Activated gamma-delta T cell treated with anti-CD3 and anti-CD28 coated beads, Interleukin-2, amount 50 U/mL, for 16 hours (primary cell): ENCODE data around the gene VWA3A.
"Not testable (repeated sequence)": the region's sequence is repeated elsewhere in the genome, so short reads cannot be mapped to it uniquely, and the experiment has no call there.

Source experiments
- DNase-seq: peaks from one replicate; pipeline ENCODE4 v3.0.0-alpha.2; 2020; ENCODE audit warnings: low read depth

VWA3A gene

DNA sequence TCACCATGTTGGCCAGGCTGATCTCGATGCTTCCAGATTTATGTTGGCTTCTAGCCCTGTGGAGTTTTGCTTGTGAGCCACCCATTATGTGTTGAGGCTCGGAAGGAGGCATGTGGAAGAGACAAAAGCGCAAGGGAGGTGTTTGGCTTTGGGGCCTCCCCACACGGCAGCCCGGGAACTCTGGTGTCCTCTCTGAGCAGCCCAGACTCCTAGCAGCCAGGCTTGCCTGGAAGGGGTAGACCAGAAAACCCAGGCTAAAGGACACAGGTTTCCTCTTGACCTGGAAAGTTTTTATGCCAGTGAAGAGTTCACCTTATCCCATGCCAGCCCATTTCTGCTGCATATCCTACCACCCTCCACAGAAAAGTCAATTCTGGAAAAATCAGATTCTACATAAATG, 91.0 kb downstream of the VWA3A start:
- no peak for DNase-seq

DNA sequence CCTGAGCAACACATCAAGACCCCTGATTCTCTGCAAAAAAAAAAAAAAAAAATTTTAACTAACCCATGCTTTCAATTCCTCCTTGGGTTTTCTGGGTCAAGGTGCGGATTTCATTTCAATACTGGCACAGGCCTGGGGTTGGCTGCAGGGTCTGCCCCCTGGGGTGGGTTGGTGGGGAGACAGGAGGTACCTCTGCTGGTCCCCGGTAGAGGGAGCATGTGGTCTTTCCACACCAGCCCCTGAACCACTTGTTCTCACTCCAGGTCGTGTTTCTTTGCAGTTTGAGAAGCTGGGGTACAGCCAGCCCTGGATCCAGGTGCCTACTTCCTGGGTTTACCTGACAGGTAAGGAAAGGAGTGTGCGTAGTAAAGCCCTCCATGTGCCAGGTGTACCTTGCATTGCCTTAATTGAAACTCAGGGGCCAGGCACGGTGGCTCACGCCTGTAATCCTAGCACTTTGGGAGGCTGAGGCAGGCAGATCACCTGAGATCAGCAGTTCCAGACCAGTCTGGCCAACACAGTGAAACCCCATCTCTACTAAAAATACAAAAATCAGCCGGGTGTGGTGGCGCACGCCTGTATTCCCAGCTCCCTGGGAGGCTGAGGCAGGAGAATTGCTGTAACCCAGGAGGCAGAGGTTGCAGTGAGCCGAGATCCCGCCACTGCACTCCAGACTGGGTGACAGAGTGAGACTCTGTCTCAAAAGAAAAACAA, 91.7 kb downstream of the VWA3A start:
- DNase-seq = no peak

DNA sequence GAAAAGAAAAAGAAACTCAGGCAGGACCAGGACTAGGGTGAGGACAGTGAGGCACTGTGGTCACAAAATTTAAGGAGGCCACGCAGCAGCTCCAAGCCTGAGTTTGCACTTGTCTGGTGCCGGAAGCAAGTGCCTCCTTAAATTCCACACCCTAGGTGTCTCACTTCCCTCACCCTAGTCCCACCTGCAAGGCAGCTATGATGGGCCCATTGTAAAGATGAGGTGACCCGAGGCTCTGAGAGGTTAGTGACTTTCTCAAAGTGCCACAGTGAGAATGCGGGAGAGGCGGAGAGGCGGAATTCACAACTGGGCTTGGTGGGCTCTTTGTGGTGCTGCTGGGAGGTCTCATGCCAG, 92.3 kb downstream of the VWA3A start:
- DNase-seq = no peak

DNA sequence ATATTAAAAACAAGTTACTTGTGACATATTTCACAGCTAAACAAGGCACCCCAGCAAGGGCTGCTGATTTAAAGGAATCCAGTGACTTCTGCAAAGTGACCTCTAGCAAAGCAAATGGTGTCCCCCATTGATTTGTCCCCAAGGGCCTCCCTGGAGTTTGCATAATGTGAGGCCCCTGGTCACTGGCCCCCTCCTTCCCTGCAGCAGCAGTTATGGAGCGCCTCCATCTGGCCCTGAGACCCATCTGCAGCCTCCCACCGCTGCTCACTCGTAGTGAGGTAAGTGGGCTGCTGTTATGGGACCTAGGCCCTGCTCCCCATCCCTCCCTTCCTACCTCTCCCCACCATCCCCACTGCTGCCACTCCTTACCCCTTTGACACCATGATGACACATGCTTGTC, 94.2 kb downstream of the VWA3A start:
- DNase-seq = no peak

DNA sequence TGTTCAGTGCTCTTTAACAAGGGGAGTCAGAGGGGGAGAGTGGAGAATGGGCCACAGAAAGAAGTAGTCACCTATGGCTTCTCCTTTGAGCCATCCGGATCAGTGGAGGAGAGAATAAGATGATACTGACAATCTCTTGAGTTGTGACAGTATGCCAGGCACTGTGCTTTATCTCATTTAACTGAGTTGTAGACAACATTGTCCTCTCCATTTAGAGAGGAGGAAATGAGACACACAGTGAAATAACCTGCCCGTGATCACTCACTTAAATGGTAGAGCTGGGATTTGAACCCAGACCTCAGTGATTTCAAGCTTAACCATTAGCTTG, 95.9 kb downstream of the VWA3A start:
- no peak for DNase-seq

DNA sequence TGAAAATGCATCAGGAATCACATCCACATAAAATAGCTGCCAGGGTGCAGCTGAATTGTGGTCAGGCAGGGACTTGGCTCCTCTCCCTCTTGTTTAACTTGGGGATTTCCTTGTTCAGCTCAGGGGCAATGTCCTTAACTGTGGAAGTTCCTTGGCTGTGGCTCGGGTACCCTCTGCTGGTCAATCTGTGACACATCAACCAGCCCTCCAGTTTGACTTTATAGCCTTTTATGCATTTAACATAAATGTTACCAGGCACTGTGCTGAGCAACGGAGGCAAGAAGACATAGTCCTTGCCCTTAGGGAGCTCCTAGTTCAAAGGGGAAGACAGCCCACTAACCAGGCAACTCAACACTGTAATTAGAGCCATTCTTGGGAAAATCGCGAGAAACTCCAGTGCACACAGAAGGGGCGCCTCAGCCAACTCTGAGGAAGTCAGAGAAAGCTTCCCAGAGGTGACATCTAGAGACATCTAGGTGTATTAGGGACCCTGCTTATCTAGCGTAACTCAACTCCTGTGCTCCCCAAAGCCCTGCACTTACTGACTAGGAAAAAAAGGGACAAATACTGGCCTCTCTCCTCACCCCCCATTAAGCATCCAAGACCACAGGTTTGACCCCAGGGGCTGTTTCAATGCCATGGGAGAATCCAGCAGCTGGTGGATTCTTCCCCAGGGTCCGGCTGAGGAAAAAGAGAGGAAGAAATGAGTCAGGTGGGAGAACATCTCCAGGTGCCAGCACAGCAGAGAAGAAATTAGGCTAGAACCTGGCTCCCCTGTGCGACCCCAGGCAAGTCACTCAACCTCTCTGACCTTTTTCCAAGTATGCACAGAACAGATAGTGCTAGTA, 96.5 kb downstream of the VWA3A start:
- peak; percentile 36 for DNase-seq

DNA sequence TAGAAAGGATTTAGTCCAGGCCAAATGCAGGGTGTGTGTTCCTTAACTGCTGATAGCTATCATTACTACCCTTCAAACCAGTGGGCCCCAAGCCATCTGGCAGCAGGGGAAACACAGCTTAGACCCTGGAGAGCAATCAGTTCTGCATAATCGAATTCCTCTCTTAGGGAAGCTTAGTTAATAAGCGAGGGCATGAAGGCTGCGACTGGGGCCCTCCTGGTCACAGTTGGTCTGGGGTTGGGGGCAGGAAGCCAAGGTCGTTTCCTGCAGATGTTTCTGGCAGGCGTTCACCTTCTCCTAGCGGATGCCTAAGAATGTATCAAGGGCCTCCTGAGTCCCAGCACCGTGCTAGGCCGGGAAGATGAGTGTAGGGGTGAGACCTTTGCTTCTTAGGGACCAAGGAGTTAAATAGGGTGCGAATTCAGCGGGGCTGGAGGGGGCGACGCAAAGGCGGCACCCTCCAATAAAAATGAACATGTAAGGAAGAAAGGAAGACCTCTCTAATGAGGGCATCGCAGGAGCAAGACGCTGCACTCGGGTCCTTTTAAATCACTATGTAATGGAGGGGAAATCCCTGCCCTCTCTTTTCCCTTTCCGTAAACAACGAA, 97.2 kb downstream of the VWA3A start:
- no peak for DNase-seq

DNA sequence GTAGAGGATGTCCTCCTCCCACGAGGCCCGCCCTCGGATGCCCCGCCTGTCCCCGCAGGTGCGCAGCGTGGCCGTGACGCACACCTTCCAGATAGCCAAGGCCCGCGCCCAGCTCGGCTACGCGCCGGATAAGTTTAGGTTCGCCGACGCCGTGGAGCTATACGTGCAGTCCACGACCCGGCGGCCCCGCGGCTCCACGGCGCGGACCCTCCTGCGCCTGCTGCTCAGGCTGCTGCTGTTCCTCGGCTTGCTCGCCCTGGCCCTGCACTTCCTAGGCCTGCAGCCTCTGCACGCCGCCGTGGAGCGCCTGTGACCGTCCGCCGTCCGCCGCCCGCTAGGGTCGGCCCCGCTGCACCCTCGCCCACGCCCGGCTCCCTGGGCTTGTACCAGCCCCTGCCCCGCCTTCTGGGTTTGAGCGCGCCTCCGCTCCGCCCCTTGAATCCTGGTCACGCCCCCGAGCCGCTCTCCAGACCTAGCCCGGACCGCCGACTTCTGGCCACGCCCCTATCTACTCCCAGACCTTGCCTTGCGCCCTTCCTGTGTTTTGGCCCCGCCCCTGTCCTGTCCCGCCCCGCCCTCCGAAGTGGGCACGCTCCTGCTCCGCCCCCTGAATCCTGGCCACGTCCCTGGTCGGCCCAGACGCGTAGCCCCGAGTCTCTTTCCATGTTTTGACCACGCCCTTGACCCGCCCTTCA, 97.9 kb downstream of the VWA3A start:
- peak; percentile 80 for DNase-seq

DNA sequence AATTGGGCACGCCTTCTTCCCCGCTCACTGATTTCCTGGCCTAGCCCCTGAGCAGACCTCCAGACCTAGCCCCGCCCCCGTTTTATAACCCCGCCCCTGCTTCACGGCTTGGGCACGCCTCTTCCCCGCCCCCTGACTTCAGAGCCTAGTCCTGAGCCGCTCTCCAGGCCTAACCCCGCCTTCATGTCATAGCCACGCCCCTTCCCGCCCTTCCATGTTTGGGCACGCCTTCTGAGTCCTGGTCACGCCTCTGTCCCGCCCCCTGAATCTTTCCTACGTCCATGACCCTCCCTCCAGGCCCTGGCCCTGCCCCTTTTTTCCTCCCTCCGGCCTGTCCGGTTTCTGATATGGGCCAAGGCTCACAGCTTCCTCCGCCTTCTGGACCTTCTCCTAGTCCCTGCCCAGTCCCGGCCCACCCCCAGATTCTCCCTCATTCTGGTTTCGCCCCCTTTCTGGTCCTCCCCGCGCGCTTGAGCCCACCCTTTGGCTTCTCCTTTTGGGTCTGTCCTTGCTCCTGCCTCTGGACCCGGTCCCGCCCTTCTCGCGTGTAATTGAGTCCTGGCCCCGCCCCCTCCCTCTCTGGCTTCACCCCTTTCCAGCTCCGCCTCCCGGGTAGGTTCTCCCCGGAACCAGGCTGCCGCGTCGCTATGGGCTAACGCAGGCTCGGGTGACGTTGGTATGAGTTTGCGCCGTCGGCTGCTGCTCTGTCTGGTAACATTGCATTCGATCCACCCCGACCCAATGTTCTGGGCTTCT, 98.6 kb downstream of the VWA3A start:
- peak; percentile 99 for DNase-seq

DNA sequence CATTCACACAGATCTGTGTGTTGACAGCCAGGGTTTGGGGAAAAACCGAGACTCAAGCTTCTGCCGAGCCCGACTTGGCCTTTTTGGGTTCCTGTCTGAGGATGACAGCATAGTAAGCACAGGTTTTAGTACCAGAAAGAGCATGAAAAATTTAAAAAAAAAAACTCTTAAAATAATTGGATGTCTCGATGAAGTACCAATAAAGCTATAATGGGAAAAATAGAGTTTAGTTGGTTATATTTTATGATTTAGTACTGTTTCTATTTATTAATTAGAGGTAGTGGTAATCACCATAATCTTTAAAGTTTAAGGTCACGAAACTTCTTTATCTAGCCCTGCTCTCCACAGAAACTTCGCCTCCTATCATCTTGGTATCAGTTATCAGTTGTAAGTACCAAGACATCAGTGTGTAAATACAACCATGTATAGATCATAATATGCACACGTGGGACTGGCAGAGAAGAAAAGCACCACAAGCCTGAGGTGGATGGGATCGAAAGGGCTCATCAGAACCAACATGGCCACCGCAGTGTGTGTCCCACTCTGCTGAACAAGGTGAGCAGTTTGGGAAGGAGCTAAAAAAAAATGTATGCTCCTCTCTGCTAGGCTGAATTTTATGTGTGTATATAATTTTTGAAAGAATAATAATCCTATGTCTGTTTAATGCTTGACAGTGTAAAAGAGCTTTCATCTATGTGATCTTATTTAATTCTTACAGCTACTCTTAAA, 99.4 kb downstream of the VWA3A start:
- no peak for DNase-seq

DNA sequence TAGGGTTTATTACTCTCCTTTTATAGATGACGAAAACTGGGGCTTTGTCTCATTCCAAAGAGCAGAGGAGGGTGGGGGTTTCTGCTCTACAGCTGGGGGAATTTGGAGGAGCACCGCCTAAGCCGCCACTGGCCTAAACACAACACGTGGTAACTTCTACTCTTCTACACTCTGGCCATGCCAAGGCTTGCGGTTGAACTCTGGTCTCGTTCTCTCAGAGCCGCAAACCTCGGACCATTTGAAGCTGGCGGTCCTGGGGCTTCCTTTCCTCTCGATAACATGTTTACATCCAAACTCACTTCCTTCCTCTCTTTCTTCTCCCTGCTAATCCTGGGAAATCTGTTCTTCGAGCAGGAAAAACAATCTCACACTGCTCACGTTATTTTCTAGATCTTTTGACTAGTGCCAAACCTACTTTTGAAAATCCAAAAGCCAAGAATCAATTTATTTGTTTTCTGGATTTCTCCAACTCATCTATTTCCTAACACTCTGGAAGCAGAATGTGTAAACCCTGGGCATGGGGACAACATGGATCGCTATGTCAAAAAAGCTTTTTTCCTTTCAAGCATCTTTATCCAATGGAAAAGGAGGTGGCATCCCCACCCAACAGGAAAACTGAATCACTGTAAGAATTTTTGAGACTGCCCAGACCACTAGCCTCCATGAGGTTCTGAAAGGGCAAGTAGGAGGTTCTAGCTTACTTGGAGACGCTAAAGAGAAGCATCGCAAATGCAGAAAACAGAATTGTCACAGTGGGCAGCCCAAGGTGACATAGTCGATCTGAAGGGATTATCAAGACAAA, 100.1 kb downstream of the VWA3A start:
- DNase-seq = peak; percentile 70

DNA sequence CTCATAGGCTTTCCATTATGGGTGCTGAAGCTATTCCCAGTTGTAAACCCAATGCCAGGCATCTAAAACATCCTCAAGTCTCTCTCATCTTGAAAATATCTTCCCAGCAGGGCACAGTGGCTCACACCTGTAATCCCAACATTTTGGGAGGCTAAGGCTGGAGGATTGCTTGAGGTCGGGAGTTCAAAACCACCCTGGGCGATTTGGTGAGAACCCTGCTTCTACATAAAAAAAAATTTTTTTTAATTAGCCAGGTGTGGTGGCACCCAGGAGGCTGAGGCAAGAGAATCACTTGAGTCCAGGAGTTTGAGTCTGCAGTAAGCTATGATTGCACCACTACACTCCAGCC, 100.7 kb downstream of the VWA3A start:
- DNase-seq = no peak

DNA sequence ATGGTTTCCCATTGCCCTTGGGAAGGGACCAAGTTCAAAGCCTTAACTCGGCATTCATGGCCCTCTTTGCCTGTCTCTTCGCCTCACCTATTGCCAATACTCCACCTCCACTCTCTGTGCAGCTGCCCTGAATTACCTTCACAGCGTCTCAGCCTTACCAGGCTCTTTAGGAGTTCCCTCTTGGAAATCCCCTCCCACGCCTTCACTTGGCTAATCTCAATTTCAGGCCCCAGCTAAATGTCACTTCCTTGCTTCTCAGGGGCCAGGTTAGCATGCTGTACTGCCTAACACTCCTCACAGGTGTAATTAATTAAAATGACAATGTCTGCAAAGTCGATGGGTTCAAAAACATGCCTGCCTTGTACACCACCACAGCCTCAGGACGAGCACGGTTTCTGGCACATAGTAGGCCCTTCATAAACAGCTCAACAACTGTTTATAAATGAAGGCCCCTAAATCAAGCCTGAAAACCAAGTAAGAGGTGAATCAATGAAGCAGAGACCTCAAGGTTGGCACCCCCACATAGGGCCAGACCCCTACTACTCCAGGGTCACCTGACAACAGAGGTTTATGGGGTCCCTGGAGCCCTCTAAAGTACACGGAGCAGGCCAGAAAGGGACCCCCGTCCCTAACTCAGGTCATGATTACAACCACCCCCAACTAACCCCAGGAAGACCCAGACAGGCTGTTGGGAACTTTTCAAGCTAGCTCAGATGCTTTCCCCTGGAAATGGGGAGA, 102.5 kb downstream of the VWA3A start:
- no peak for DNase-seq

DNA sequence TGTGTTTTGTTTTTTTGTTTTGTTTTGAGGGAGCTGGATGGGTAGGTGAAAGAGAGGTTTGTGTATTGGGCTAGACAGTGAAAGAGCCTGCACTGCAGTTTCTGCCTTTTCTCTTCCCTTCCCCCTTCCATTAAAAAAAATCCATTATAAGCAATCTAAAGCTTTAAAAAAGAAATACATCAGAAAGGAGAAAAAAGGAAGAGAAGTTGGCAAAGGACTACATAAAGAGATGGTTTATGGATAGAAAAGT, 103.0 kb downstream of the VWA3A start:
- DNase-seq = no peak

DNA sequence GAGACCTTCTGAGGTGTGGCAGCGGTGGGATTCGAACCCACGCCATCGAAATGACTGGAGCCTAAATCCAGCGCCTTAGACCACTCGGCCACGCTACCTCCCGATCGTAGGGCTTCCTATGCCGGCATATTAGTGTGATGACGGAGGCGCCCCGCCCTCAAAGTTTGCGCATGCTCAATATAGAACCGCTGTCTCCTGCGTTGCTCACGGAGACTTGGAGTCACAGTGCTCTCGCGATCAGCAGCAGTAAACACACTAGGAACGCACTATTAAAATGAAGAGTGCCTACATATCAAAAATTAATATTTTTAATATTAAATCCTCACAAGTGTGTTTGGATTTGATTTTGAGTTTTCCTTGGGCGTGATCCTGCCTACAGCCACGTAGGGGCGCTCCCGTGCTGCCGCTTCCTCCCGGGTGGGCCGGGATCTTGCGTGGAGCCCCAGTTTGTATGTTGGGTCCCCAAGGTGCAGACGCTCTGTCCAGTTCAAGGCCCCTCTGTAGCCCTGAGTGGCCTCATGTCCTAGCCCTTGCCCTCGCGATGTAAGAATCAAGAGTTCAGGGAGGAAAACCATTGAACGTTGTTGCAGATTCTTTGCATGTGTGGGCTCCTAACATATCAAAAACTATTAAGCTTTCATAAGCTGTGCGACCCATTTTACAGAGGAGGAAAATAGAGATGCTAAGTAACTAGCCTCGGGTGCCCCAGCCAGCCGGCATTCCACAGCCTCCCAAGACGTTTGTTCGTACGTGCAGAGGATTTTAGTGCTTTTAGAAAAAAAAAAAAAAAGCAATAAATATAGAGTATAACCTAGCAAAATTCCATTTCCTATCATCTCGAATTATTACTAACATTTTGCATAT, 103.6 kb downstream of the VWA3A start:
- peak; percentile 82 for DNase-seq

DNA sequence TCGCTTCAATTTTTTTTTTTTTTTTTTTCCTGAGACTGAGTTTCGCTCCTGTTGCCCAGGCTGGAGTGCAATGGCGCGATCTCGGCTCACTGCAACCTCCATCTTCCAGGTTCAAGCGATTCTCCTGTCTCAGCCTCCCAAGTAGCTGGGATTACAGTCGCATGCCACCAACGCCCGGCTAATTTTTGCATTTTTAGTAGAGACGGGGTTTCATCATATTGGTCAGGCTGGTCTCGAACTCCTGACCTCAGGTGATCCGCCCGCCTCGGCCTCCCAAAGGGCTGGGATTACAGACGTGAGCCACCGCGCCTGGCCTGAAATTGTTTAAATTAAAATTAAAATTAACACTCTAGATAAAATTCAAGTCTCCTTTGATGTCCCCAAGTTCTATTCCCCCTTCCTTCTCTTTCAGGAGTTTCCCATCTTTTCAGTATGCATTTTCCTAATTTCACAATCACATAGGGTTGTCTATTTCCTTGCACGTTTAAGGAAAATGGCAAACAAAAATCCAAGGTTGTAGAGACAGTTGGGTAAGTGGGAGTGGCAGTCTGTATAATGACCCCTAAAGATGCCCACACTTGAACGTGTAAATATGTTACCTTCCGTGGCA, 104.3 kb downstream of the VWA3A start:
- not testable (repeated sequence) for DNase-seq

DNA sequence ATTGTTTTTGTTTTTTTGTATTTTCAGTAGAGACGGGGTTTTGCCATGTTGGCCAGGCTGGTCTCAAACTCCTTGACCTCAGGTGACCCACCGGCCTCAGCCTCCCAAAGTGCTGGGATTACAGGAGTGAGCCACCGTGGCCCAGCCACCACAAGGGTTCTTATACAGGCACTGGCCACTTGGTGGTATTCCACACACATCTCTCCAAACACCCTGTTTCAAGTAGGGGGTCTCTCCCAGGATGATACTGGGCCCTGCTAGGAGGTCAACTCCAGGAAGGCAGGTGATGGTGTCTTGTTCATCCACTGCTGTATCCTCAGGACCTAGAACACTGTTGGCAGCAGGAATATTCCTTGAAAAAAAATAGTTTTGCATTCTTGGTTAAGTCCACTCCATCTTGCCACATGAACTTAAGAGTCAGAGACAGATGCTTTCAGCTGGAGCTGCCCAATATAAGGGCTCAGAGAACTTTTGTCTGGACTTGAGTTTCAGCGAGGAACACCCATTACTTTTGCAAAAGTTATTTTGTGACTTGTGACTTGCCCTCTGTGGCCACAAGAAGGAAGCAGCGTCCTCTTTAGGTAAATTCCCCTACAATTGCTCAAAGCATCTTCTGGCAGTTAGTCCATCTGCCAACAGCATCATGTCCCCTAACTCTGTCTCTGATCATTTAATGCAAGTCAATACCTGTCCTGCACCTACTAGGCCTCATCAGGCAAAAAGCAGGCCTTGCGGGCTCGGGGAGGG, 106.4 kb downstream of the VWA3A start:
- DNase-seq = no peak

DNA sequence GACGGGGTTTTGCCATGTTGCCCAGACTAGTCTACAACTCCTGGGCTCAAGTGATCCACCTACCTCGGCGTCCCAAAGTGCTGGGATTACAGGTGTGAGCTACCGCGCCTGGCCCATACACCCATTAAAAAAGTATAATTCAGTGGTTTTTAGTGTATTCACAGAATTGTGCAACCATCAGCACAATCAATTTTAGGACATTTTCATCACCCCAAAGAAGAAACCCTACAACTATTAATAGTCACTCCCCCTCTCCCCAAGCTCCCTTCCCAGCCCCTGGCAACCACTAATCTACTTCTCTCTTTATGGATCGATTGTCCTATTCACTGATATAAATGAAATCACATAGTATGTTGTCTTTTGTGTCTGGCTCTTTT, 109.9 kb downstream of the VWA3A start:
- no peak for DNase-seq
